ENCODE results near the gene AK1. TPM values are rescaled to one million over a fixed set of nuclear protein-coding genes. Genes with fewer than 3 reads are reported as not detected.
A peak's percentile ranks its signal among the peaks of the same experiment; 100 is the strongest.

Gene AK1
- total and polyA plus RNA-seq, 2 of the 8 experiments (the other 6 are each of a cell fraction or from before 2014, with no cell fraction given) = 37.9 to 39.2 TPM

GRCh38 chr9:127910613-127911205, 33.2 kb upstream of the AK1 start:
- H4K20me1 ChIP-seq (replicated peaks in 1 of 2; ENCODE audit: control insufficient read depth in 1 of 2, insufficient read depth in 2 of 2, low read length in 2 of 2) = peaks cover 0 to 1% of the 10 kb centered on the region in 2 experiments
- no peak overlapping the region for H2BK5ac ChIP-seq (ENCODE audit: low read depth, low read length)
- FAIRE-seq (no peak), DNase-seq (ENCODE audit: low read depth in 1 of 2, low spot score in 2 of 2) (no peak)
- no peak overlapping the region for H3K9ac ChIP-seq (replicated peaks in 1 of 4; ENCODE audit: extremely low read depth in 1 of 4, low read depth in 3 of 4, low read length in 3 of 4)
- H2BK15ac ChIP-seq (ENCODE audit: low read length) = no peak overlapping the region
- H3K27me3 ChIP-seq (replicated peaks in 1 of 4; ENCODE audit: control insufficient read depth in 3 of 4, extremely low read depth in 1 of 4, insufficient read depth in 3 of 4, low read length in 3 of 4) = peaks cover 0 to under 1% (median 0%) of the 10 kb centered on the region in 4 experiments; a peak in 2 of 7 replicates
- H3K36me3 ChIP-seq (ENCODE audit: control insufficient read depth in 2 of 4, insufficient read depth in 4 of 4, low read length in 3 of 4) = peaks cover 0 to 6% (median 0%) of the 10 kb centered on the region in 4 experiments; a peak in 1 of 8 replicates
- no peak overlapping the region for H3K4me3 ChIP-seq (ENCODE audit: extremely low read depth in 1 of 4, insufficient read depth in 2 of 4, low read depth in 3 of 4, low read length in 4 of 4)
- no peaks in the 10 kb centered on the region for H3K79me2 ChIP-seq (ENCODE audit: control insufficient read depth in 1 of 2, insufficient read depth in 2 of 2, low read length in 2 of 2)
- no peak overlapping the region for H4K91ac ChIP-seq (replicated peaks; ENCODE audit: insufficient read length, low read length)
- no peak overlapping the region for H2AFZ ChIP-seq (ENCODE audit: low read length)
- ChIA-PET POLR2A (ENCODE audit: partially characterized antibody) (interaction anchor here (1.0 to 1.1 kb wide), 2 partner anchors 12 to 102 kb away, joined by 3 read pairs; no protein-coding TSS in a partner anchor), CTCF (ENCODE audit: partially characterized antibody) (interaction anchor here (0.6 to 2.7 kb wide), 7 partner anchors 10 to 176 kb away, joined by 3 to 14 read pairs (median 4); partner anchors contain the start of gene TOR2A)
- H4K5ac ChIP-seq (ENCODE audit: insufficient read length, low read depth, low read length) = no peak overlapping the region
- no peak overlapping the region for H2AK5ac ChIP-seq (ENCODE audit: low read depth, low read length)
- H3K4me2 ChIP-seq (ENCODE audit: insufficient read depth in 1 of 2, low read depth in 2 of 2, low read length in 2 of 2) = no peak overlapping the region
- no peaks in the 10 kb centered on the region; a peak in 2 of 7 replicates for H3K4me1 ChIP-seq (replicated peaks in 1 of 4; ENCODE audit: control insufficient read depth in 3 of 4, insufficient read depth in 4 of 4, low read length in 3 of 4)
- no peak overlapping the region for H3K18ac ChIP-seq (ENCODE audit: extremely low read depth, low read length)
- H3K9me3 ChIP-seq (ENCODE audit: insufficient read depth in 2 of 2, low read depth in 1 of 2, low read length in 1 of 2) = no peaks in the 10 kb centered on the region
- no peak overlapping the region for H3K4ac ChIP-seq (replicated peaks; ENCODE audit: insufficient read length, low read depth, low read length)
- H3K23ac ChIP-seq (ENCODE audit: insufficient read length) = no peak overlapping the region
- no peak overlapping the region for H4K8ac ChIP-seq (ENCODE audit: extremely low read depth, insufficient read depth, low read length)
- no peak for TF ChIP-seq POLR2AphosphoS5 (IDR thresholded peaks at IDR 0.05; ENCODE audit: low read depth, low read length)
- peak in 1 of 3 experiments; percentile 26; a peak in 1 of 4 replicates for TF ChIP-seq CTCF (IDR thresholded peaks at IDR 0.05; ENCODE audit: control extremely low read depth in 1 of 3, insufficient read depth in 1 of 3, low read depth in 1 of 3, low read length in 3 of 3)
- TF ChIP-seq RAD21 (IDR thresholded peaks at IDR 0.05 in 1 of 2, conservative IDR thresholded peaks at IDR 0.05 in 1 of 2; ENCODE audit: low read depth in 2 of 2, low read length in 2 of 2) = peak; percentile 35 to 44; a peak in 2 of 4 replicates
- TF ChIP-seq BCL11A (IDR thresholded peaks at IDR 0.05; ENCODE audit: low read depth in 2 of 2, low read length in 2 of 2) = no peak
- no peak for TF ChIP-seq RBBP5 (IDR thresholded peaks at IDR 0.05; ENCODE audit: borderline replicate concordance, low read depth, low read length)
- TF ChIP-seq SRF (IDR thresholded peaks at IDR 0.05; ENCODE audit: low read depth, low read length) = no peak
- no peak for TF ChIP-seq POLR2A (IDR thresholded peaks at IDR 0.05; ENCODE audit: control extremely low read depth in 1 of 2, low read depth in 2 of 2, low read length in 2 of 2)
- TF ChIP-seq TBP (IDR thresholded peaks at IDR 0.05; ENCODE audit: low read depth, low read length) = no peak
- no peak overlapping the region for H2BK12ac ChIP-seq (ENCODE audit: low read depth, low read length)
- H3K56ac ChIP-seq (replicated peaks; ENCODE audit: insufficient read length, low read depth, low read length) = no peak overlapping the region
- no peak overlapping the region for H2BK20ac ChIP-seq (ENCODE audit: low read length)
- H3K14ac ChIP-seq (ENCODE audit: insufficient read length) = no peak overlapping the region
- no peaks in the 10 kb centered on the region for H3K23me2 ChIP-seq (ENCODE audit: low read depth, low read length)
- H2BK120ac ChIP-seq (replicated peaks; ENCODE audit: low read depth, low read length) = no peak overlapping the region
- H3K79me1 ChIP-seq (ENCODE audit: low read depth, low read length) = no peaks in the 10 kb centered on the region
- H3K27ac ChIP-seq (ENCODE audit: low read depth, low read length) = no peak overlapping the region
- 91% methylated on average over 6 of the region's 6 CpGs; no CpG with 5 or more reads in 1 of the 2 experiments for WGBS, 2 experiments (ENCODE audit: extremely low coverage in 1 of 2, insufficient coverage in 1 of 2, insufficient read length in 1 of 2, insufficient replicate concordance in 2 of 2, low coverage in 1 of 2, low lambda C conversion rate in 2 of 2, missing lambda C conversion rate in 1 of 2)

Data from H1 (cell line).